HL-60/S4 treated with phorbol 12-myristate 13-acetate at 8.2 ng/mL for 4 days and 3 days (cell line): ENCODE measurements around the gene NTN4.
"Not testable (repeated sequence)": the region's sequence is repeated elsewhere in the genome, so short reads cannot be mapped to it uniquely, and the experiment has no call there.

Experiments used
- in situ Hi-C: fragments of 300-500 bp; cut with MboI; formaldehyde crosslinking; loops from 2 replicates; pipeline ENCODE4 v1.15.0; 2022; ENCODE audit warnings: low sequenced_read_pairs

The NTN4 gene

DNA sequence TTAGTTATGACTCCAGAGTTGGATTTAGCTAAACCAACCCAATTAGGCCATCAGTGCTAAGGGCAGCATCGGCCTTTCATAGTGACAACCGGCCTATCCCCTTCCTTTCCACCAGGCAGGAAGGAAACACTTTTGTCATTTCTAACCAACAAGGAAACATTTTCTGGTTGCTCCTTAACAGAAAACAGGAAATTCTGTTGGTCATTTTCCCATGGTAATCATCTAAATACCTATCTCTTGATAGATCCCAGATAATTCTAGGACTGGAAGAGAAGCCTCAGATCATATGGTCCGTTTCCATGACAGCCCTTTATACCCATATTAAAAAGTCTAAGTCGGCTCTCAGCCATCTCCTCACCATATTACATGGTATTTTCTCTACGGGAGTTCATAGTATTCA is 160.1 kb downstream of the NTN4 start:
- in situ Hi-C loops, result no loop called here

DNA sequence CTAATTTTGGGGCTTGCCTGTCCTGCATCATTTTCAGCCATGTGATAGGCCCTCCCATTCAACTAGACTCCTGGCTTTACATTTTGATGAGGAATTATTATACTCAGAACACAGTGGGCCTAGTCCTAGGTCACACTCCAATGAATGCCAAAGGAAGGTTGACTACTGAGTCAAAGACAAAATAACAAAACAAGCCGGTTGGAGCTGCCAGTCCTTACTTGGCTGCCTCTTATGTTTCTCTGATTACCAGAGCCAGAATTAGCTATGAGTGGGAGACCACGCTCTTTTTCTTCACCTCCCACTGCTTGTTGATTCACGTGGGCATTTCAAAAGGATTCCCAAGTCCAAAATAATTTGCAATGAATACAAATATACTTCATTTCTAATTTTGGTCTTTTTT is 161.2 kb downstream of the NTN4 start:
- in situ Hi-C loops, result no loop called here

GRCh38 chr12:95626854-95627253 is 163.7 kb downstream of the NTN4 start:
- in situ Hi-C loops, result no loop called here

- in situ Hi-C loops, result no loop called here
These were observed 165.6 kb downstream of the NTN4 start for GRCh38 chr12:95625012-95625411.

DNA sequence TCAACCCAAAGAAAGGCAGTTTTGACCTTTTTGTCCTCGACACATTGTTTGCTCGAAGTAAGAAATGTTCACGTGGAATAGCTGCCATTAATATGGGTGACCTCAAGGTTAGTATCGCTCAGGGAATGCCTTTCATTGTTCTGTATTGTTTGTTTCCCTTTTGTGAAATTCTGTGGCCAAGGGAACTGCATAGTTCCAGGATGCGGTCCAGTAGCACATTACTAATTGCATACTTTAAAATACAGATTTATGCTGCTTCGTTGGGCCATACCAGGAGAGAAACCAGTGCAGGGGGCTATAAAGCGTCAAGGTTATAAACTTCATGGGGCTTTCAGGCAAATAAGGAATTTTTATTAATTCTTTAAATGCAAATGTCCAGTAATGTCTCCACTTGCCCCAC is 166.0 kb downstream of the NTN4 start:
- in situ Hi-C loops, result no loop called here

- in situ Hi-C loops, result no loop called here
These were observed 166.9 kb downstream of the NTN4 start for GRCh38 chr12:95623554-95624170.

DNA sequence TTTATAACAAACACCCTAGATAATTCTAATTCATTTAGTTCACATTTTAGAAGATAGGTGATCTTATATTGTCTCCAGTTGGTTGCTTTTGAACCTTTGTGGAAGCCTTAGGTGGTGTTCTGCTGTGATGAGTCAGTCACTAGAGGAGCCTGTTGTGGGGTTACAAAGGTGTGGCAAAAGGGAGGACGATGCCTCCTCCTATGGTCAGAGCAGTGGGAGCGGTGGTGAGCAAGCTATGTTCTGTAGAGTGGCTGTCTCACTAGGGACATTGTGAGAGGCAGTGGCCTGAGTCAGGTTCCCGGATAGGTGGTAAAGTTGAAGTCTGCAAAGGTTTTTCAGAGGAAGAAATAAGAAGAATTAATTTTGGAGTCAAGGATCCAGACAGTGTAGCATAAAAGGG is 167.7 kb downstream of the NTN4 start:
- in situ Hi-C loops, result no loop called here

DNA sequence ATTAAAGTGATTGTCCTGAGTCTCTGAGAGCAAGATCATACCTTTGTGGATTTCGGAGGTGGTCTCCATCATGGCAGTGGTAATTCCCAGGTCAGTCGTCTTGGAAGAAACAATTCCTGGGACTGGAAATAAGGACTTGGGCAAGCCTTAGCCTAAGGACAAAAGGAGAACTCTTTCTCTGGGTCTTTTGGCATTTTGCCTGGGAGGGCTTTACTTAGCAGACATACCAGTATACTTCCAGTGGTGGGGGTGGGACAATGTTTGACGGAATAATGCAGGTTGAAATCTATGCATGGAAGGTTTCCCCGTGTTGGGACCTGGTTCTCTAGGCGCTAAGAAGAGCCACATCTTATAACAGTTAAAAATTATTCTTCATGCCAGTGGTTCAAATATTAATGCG is 168.8 kb downstream of the NTN4 start:
- in situ Hi-C loops, result no loop called here

GRCh38 chr12:95620171-95620570 is 170.4 kb downstream of the NTN4 start:
- in situ Hi-C loops, result no loop called here

DNA sequence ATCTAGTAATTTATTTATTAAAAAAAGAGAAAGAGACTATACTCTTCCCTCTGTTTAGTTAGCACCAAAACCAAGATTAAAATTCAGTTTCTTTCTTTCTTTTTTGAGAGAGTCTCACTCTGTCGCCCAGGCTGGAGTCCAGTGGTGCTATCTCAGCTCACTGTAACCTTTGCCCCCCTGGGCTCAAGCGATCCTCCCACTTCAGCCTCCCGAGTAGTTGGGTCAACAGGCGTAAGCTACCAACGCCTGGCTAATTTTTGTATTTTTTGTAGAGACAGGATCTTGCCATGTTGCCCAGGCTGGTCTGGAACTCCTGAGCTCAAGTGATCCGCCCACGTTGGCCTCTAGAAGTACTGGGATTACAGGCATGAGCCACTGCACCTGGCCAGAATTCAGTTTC is 174.1 kb downstream of the NTN4 start:
- in situ Hi-C loops, result not testable (repeated sequence)

- in situ Hi-C loops, result no loop called here
These were observed 174.8 kb downstream of the NTN4 start for GRCh38 chr12:95615749-95616148.

- in situ Hi-C loops, result no loop called here
These were observed 176.1 kb downstream of the NTN4 start for GRCh38 chr12:95614390-95614982.

DNA sequence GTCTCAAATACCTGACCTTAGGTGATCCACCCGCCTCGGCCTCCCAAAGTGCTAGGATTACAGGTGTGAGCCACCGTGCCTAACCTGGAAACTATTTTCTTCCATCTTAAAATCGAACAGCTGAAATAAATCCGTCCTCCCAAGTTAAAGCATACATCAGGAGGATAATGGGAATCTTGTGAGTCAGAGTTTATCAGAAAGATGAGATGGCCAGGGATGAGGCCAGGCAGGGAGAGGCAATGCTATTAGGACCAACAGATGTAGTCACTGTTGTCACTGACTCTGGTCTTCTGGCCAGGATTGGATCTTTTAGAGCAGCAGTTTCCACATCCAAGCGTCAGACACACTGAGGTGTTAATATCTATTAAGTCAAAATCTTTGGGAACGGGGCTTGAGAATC is 177.5 kb downstream of the NTN4 start:
- in situ Hi-C loops, result no loop called here

DNA sequence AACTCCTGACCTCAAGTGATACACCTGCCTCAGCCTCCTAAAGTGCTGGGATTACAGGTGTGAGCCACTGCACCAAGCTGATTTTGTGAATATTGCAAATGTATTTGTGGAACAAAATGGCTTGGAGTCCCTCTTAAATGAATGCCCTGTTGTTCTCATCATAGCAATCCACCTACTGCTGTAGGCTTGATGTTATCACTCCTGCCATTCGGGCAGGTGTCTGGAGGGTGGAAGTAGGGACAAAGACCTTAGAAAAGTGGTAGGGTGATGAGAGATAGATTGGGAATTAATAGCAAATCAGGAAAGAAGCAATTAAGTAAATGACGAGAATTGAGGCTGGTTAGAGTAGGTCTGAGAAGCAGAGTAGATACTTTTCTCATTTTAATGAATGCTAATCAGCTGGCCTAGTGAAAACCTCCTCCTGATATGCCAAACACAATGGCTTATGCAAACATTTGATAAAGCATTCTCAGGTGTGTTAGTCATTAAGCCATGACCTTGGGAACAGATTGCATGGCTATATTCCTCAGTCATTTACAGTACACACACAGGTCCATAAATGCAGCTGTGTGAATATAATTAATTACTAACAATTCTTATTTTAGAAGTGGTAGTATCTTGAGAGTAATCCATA is 178.8 kb downstream of the NTN4 start:
- in situ Hi-C loops, result no loop called here

- in situ Hi-C loops, result no loop called here
These were observed 182.1 kb downstream of the NTN4 start for GRCh38 chr12:95608252-95609033.
